Tibial artery (tissue), 4 donors: ENCODE results near the gene KCNH3.

Source experiments
- DNase-seq, 2 donors: peaks; one replicate each; pipeline ENCODE4 v3.0.0-alpha.2; 2019
- H3K27ac ChIP-seq, 2 donors: fragments of 200-600 bp; sonication (generic) in 1 of 2; 1 replicate in 1 of 2; 2 replicates in 1 of 2; pipeline ENCODE4 v1.5.1; 2018 to 2019; ENCODE audit warnings: mild to moderate bottlenecking in 1 of 2
- H3K27me3 ChIP-seq, 2 donors: fragments of 200-600 bp; sonication (generic) in 1 of 2; one replicate each; pipeline versions ENCODE4 v1.5.1 to v1.6.0; 2016 to 2019
- H3K36me3 ChIP-seq, 3 donors: fragments of 200-600 bp; sonication (generic) in 2 of 3; one replicate each; pipeline ENCODE4 v1.5.1; 2016 to 2019; ENCODE audit warnings: mild to moderate bottlenecking in 2 of 3
- H3K4me1 ChIP-seq, 4 donors: fragments of 200-600 bp; sonication (generic) in 2 of 4; 1 replicate in 3 of 4; 2 replicates in 1 of 4; pipeline ENCODE4 v1.5.1; 2016 to 2019
- H3K4me3 ChIP-seq, 2 donors: fragments of 200-600 bp; sonication (generic) in 1 of 2; 1 replicate in 1 of 2; 2 replicates in 1 of 2; pipeline ENCODE4 v1.5.1; 2018 to 2019; ENCODE audit warnings: mild to moderate bottlenecking in 2 of 2
- H3K9me3 ChIP-seq, 3 donors: fragments of 200-600 bp; sonication (generic) in 1 of 3; one replicate each; pipeline ENCODE4 v1.5.1; 2016 to 2019
- intact Hi-C: fragments of 100-400 bp; cut with DNase I; formaldehyde crosslinking; loops from one replicate; pipeline ENCODE4 v1.15.0; 2023; ENCODE audit warnings: low total_unique reads
- TF ChIP-seq, protein P1 (sequence below), 2 experiments: fragments of 200-600 bp in 1 of 2; fragments of 450-650 bp in 1 of 2; IDR thresholded peaks; one replicate each; pipeline ENCODE4 v1.5.1; 2017 to 2019; ENCODE audit warnings: antibody characterized with exemption in 2 of 2, mild to moderate bottlenecking in 1 of 2, moderate library complexity in 1 of 2

Gene KCNH3

GRCh38 chr12:49553512-49554088 lies 14.8 kb downstream of the KCNH3 start:
- Histone ChIP-seq H3K27ac (no peak overlapping the region), H3K27me3 (peaks cover 0 to 14% of the 10 kb centered on the region in 2 donors), H3K36me3 (peaks cover 11 to 31% (median 22%) of the 10 kb centered on the region in 3 donors), H3K4me3 (no peak overlapping the region), H3K9me3 (no peaks in the 10 kb centered on the region), H3K4me1 (peaks cover 0 to 19% (median 13%) of the 10 kb centered on the region in 4 donors)
- no peak for DNase-seq
- TF ChIP-seq, protein P1, sequence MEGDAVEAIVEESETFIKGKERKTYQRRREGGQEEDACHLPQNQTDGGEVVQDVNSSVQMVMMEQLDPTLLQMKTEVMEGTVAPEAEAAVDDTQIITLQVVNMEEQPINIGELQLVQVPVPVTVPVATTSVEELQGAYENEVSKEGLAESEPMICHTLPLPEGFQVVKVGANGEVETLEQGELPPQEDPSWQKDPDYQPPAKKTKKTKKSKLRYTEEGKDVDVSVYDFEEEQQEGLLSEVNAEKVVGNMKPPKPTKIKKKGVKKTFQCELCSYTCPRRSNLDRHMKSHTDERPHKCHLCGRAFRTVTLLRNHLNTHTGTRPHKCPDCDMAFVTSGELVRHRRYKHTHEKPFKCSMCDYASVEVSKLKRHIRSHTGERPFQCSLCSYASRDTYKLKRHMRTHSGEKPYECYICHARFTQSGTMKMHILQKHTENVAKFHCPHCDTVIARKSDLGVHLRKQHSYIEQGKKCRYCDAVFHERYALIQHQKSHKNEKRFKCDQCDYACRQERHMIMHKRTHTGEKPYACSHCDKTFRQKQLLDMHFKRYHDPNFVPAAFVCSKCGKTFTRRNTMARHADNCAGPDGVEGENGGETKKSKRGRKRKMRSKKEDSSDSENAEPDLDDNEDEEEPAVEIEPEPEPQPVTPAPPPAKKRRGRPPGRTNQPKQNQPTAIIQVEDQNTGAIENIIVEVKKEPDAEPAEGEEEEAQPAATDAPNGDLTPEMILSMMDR (IDR thresholded peaks at IDR 0.05) = no peak
- intact Hi-C loops = no loop called here

DNA sequence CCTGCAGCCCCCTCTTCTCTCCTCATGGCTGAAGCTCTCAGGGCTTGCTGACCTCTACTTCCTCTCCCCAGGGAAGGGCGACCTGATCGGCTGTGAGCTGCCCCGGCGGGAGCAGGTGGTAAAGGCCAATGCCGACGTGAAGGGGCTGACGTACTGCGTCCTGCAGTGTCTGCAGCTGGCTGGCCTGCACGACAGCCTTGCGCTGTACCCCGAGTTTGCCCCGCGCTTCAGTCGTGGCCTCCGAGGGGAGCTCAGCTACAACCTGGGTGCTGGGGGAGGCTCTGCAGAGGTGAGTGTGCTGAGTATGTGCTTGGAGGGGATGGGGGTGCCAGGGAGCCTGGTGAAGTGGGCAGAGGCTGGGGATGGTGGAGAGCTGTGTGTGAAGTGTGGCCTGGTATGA lies 15.4 kb downstream of the KCNH3 start:
- no peaks in the 10 kb centered on the region for H3K9me3 ChIP-seq
- peaks cover 0 to 7% of the 10 kb centered on the region in 2 donors for H3K27me3 ChIP-seq
- no peak overlapping the region for H3K27ac ChIP-seq
- no peak overlapping the region for H3K4me3 ChIP-seq
- no peak for DNase-seq
- intact Hi-C loops = no loop called here
- H3K36me3 ChIP-seq = peaks cover 18 to 38% (median 29%) of the 10 kb centered on the region in 3 donors
- TF ChIP-seq, protein P1 (IDR thresholded peaks at IDR 0.05) = no peak
- H3K4me1 ChIP-seq = peaks cover 0 to 12% (median 6%) of the 10 kb centered on the region in 4 donors

GRCh38 chr12:49555631-49556390 lies 17.0 kb downstream of the KCNH3 start:
- intact Hi-C loops = no loop called here
- Histone ChIP-seq H3K36me3 (peaks cover 33 to 54% (median 44%) of the 10 kb centered on the region in 3 donors), H3K4me3 (no peak overlapping the region), H3K27ac (no peak overlapping the region), H3K4me1 (peaks cover 0 to 10% (median 4%) of the 10 kb centered on the region in 4 donors), H3K9me3 (no peaks in the 10 kb centered on the region), H3K27me3 (no peaks in the 10 kb centered on the region)
- TF ChIP-seq, protein P1 (IDR thresholded peaks at IDR 0.05) = no peak
- no peak for DNase-seq

DNA sequence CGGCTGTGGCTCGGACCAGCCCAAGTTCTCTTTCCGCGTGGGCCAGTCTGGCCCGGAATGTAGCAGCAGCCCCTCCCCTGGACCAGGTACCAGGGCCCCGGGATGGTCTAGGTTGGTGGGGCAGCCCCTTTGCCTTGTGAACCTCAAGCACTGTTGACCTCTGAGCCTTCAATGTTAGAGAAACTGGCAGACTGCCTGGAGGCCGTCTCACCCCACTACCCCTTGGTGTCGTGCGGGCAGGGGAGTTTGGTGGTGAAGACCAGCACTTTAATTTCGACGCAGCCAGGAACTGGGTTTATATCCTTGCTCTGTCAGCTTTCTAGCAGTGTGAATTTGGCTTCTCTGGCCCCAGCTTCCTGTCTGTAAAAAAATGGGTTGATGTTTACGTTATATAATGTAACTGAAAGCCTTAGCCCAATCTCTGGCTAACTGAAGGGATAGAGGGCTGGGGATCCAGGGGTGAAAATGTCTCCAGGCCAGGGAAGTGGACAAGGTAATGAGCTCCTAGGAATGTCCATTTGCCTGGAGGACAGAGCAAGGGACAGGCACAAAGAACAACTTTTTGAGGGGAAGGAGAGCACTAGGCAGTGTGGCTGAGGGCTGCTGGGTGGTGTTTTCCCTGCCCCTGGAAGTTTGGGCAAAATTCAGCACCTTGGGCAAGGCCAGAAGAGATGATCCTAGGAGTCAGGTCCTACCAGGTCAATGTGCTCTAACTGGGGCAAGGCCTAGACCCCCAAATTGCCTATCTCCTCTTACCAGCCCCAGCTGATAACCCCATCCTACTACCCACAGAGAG lies 17.8 kb downstream of the KCNH3 start:
- H3K9me3 ChIP-seq = no peaks in the 10 kb centered on the region
- H3K27ac ChIP-seq = no peak overlapping the region
- intact Hi-C loops = no loop called here
- DNase-seq = no peak
- H3K4me1 ChIP-seq = peaks cover 0 to 8% (median 4%) of the 10 kb centered on the region in 4 donors
- peaks cover 34 to 61% (median 51%) of the 10 kb centered on the region in 3 donors for H3K36me3 ChIP-seq
- H3K4me3 ChIP-seq = no peak overlapping the region
- no peaks in the 10 kb centered on the region for H3K27me3 ChIP-seq
- TF ChIP-seq, protein P1 (IDR thresholded peaks at IDR 0.05) = no peak

DNA sequence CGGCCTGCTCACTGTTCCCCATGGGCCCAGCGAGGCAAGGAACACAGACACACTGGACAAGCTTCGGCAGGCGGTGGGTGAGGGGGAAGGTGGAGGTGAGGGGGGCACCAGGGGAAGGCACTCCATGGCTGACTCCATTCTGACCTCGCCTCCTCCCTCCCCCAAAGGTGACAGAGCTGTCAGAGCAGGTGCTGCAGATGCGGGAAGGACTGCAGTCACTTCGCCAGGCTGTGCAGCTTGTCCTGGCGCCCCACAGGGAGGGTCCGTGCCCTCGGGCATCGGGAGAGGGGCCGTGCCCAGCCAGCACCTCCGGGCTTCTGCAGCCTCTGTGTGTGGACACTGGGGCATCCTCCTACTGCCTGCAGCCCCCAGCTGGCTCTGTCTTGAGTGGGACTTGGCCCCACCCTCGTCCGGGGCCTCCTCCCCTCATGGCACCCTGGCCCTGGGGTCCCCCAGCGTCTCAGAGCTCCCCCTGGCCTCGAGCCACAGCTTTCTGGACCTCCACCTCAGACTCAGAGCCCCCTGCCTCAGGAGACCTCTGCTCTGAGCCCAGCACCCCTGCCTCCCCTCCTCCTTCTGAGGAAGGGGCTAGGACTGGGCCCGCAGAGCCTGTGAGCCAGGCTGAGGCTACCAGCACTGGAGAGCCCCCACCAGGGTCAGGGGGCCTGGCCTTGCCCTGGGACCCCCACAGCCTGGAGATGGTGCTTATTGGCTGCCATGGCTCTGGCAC lies 18.5 kb downstream of the KCNH3 start:
- H3K27me3 ChIP-seq = no peaks in the 10 kb centered on the region
- no peak overlapping the region for H3K4me3 ChIP-seq
- no peak for DNase-seq
- H3K9me3 ChIP-seq = no peaks in the 10 kb centered on the region
- TF ChIP-seq, protein P1 (IDR thresholded peaks at IDR 0.05) = no peak
- no peak overlapping the region for H3K27ac ChIP-seq
- peaks cover 42 to 69% (median 57%) of the 10 kb centered on the region in 3 donors for H3K36me3 ChIP-seq
- intact Hi-C loops = no loop called here
- H3K4me1 ChIP-seq = peaks cover 0 to 3% (median under 1%) of the 10 kb centered on the region in 4 donors
